Stimulated activated CD8-positive, alpha-beta memory T cell treated with anti-CD3 and anti-CD28 coated beads, Interleukin-12 subunit alpha, Interleukin-12 subunit beta, amount 100 ng/mL, for 4 hours (primary cell): ENCODE data around the gene METTL1.
A peak's percentile ranks its signal among the peaks of the same experiment; 100 is the strongest.
"Not testable (repeated sequence)": the region's sequence is repeated elsewhere in the genome, so short reads cannot be mapped to it uniquely, and the experiment has no call there.

Experiments
- DNase-seq: peaks from one replicate; pipeline ENCODE4 v3.0.0-alpha.2; 2020; ENCODE audit warnings: low read depth

Gene METTL1

GRCh38 chr12:57771873-57772428 lies at the start of gene METTL1:
METTL1 (minus strand) TSS chr12:57772105; CDS start chr12:57772083, 22 bp downstream.
- peak; percentile 88 for DNase-seq

- not testable (repeated sequence) for DNase-seq
These were observed 49.1 kb upstream of the METTL1 start for GRCh38 chr12:57821015-57821414.

- DNase-seq: not testable (repeated sequence)
These were observed 48.2 kb upstream of the METTL1 start for GRCh38 chr12:57820119-57820518.

GRCh38 chr12:57817990-57818331 lies 46.1 kb upstream of the METTL1 start:
- DNase-seq: not testable (repeated sequence)

- DNase-seq: no peak
These were observed 45.5 kb upstream of the METTL1 start for GRCh38 chr12:57817261-57817989.

GRCh38 chr12:57816855-57817151 lies 44.9 kb upstream of the METTL1 start:
- DNase-seq: no peak

GRCh38 chr12:57816001-57816854 lies 44.3 kb upstream of the METTL1 start:
- DNase-seq: no peak

- DNase-seq: no peak
These were observed 43.5 kb upstream of the METTL1 start for GRCh38 chr12:57815177-57816000.

GRCh38 chr12:57813971-57814772 lies 42.3 kb upstream of the METTL1 start:
- DNase-seq: no peak

- DNase-seq: no peak
These were observed 41.4 kb upstream of the METTL1 start for GRCh38 chr12:57813111-57813970.

GRCh38 chr12:57811028-57811755 lies 39.3 kb upstream of the METTL1 start:
- DNase-seq: no peak

GRCh38 chr12:57810450-57810849 lies 38.5 kb upstream of the METTL1 start:
- no peak for DNase-seq

- no peak for DNase-seq
These were observed 37.5 kb upstream of the METTL1 start for GRCh38 chr12:57809425-57809824.

- DNase-seq: no peak
These were observed 36.4 kb upstream of the METTL1 start for GRCh38 chr12:57808351-57808750.

GRCh38 chr12:57807285-57807684 lies 35.4 kb upstream of the METTL1 start:
- no peak for DNase-seq

- DNase-seq: no peak
These were observed 34.8 kb upstream of the METTL1 start for GRCh38 chr12:57806677-57807076.

GRCh38 chr12:57803319-57803893 lies 31.5 kb upstream of the METTL1 start:
- no peak for DNase-seq

- DNase-seq: no peak
These were observed 30.7 kb upstream of the METTL1 start for GRCh38 chr12:57802607-57803006.

GRCh38 chr12:57800965-57801364 lies 29.1 kb upstream of the METTL1 start:
- DNase-seq: no peak
